Bronchial epithelial cell (primary cell): ENCODE data around the gene MED25. TPM values are rescaled to one million over a fixed set of nuclear protein-coding genes. Genes with fewer than 3 reads are reported as not detected.
A peak's percentile ranks its signal among the peaks of the same experiment; 100 is the strongest.

Experiments
- DNase-seq: peaks from one replicate; pipeline ENCODE4 v3.0.0-alpha.2; 2010; ENCODE audit warnings: low read depth
- FAIRE-seq: peaks from 2 replicates; lab custom pipeline; 2011; peaks lifted over from hg19 to GRCh38; lab: Jason Lieb, UNC
- H3K27me3 ChIP-seq: 2 replicates; pipeline ENCODE4 v1.5.1; 2011; ENCODE audit warnings: low read length; ENCODE audit not compliant: control insufficient read depth, insufficient read depth
- H3K36me3 ChIP-seq: 2 replicates; pipeline ENCODE4 v1.5.1; 2011; ENCODE audit warnings: low read length; ENCODE audit not compliant: control insufficient read depth, insufficient read depth
- H3K4me3 ChIP-seq: 2 replicates; pipeline ENCODE4 v1.5.1; 2011; ENCODE audit warnings: mild to moderate bottlenecking, low read depth, low read length, control low read depth
- total RNA-seq: library from RNA; depleted of rRNA; stranded (reverse); fragments of >200 nt; gene quantifications from 2 replicates; pipeline ENCODE4 v1.2.1, GENCODE V29; 2014
- TF ChIP-seq, protein P1 (sequence below): IDR thresholded peaks from 2 replicates; pipeline ENCODE4 v1.5.1; 2011; ENCODE audit warnings: mild to moderate bottlenecking, moderate library complexity, low read length, control low read depth, inconsistent platforms; ENCODE audit not compliant: insufficient read depth, severe bottlenecking

The MED25 gene
- total RNA-seq, 1 donor from 2014 or later, result 8.2 TPM

DNA sequence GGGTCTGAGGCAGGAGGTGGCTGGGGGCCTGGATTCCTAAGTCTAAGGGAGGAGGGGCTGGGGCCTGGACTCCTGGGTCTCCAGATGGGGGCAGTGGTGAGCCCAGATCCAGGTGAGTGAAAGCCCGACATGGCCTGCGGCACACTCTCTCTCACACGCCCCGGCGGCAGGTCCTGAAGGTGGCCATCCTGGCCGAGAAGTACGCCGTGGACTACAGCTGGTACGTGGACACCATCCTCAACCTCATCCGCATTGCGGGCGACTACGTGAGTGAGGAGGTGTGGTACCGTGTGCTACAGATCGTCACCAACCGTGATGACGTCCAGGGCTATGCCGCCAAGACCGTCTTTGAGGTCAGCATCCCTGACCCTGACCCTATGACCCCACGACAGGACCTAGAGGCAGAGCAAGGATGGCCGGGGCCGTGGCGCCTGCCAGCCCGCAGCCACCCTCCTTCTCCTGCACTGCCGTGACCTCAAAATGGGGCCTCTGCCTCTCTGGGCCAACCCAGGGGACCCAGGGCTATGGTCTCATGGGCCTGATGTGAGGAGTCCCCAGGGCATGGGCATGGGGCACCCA is 18.2 kb upstream of the MED25 start:
- FAIRE-seq (no peak), DNase-seq (no peak)
- no peak overlapping the region for H3K4me3 ChIP-seq
- H3K36me3 ChIP-seq, result peaks cover 42% of the 10 kb centered on the region
- TF ChIP-seq, protein P1, sequence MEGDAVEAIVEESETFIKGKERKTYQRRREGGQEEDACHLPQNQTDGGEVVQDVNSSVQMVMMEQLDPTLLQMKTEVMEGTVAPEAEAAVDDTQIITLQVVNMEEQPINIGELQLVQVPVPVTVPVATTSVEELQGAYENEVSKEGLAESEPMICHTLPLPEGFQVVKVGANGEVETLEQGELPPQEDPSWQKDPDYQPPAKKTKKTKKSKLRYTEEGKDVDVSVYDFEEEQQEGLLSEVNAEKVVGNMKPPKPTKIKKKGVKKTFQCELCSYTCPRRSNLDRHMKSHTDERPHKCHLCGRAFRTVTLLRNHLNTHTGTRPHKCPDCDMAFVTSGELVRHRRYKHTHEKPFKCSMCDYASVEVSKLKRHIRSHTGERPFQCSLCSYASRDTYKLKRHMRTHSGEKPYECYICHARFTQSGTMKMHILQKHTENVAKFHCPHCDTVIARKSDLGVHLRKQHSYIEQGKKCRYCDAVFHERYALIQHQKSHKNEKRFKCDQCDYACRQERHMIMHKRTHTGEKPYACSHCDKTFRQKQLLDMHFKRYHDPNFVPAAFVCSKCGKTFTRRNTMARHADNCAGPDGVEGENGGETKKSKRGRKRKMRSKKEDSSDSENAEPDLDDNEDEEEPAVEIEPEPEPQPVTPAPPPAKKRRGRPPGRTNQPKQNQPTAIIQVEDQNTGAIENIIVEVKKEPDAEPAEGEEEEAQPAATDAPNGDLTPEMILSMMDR, result no peak
- no peaks in the 10 kb centered on the region for H3K27me3 ChIP-seq

DNA sequence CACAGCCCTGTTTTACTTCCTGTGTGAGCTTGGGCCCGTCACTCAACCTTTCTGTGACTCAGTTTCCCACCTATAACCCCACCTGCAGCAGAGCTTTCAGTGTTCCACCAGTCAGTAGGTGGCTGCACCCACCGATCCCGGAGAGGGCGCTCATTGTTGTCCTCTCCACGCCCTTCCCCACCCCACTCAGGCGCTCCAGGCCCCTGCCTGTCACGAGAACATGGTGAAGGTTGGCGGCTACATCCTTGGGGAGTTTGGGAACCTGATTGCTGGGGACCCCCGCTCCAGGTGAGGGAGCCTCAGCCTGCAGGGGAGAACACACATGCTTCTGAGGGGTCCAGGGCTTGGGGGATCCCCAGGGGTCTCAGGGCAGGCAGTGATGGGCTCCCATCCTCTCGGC is 17.3 kb upstream of the MED25 start:
- FAIRE-seq (no peak), DNase-seq (no peak)
- H3K27me3 ChIP-seq, result no peaks in the 10 kb centered on the region
- TF ChIP-seq, protein P1, result no peak
- peaks cover 35% of the 10 kb centered on the region for H3K36me3 ChIP-seq
- H3K4me3 ChIP-seq, result no peak overlapping the region

DNA sequence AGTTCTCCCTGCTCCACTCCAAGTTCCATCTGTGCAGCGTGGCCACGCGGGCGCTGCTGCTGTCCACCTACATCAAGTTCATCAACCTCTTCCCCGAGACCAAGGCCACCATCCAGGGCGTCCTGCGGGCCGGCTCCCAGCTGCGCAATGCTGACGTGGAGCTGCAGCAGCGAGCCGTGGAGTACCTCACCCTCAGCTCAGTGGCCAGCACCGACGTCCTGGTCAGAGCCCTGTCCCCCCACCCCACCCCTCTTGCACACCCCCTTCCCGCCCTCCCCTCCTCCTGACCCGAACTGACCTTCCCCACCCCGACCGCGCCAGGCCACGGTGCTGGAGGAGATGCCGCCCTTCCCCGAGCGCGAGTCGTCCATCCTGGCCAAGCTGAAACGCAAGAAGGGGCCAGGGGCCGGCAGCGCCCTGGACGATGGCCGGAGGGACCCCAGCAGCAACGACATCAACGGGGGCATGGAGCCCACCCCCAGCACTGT is 16.6 kb upstream of the MED25 start:
- Histone ChIP-seq H3K27me3 (no peaks in the 10 kb centered on the region), H3K4me3 (no peak overlapping the region), H3K36me3 (peaks cover 31% of the 10 kb centered on the region)
- no peak for DNase-seq
- TF ChIP-seq, protein P1, result no peak
- no peak for FAIRE-seq

DNA sequence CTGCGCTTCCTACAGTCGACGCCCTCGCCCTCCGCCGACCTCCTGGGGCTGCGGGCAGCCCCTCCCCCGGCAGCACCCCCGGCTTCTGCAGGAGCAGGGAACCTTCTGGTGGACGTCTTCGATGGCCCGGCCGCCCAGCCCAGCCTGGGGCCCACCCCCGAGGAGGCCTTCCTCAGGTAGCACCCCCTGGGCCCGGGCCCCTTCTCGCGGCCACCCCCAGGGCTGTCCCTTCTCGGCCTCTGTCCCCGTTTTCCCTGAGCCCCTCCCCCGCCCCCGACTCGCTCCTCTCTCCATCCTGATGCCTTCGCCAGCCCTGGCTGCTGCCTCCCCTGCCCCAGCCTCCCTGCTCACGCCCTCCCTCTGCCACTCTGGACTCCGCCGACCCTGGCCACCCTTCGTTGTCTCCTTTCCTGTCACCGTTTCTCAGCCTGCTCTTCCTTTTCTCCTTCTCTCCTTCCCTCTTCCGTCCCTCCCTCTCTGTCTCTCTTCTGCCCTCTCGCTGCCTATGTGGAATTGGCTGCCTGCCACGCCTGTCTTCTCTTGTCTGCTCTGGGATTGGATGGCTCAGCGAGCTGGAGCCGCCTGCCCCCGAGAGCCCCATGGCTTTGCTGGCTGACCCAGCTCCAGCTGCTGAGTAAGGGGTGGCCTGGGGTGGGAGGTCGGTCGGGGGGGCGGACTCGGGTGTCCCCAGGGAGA is 16.0 kb upstream of the MED25 start:
- H3K4me3 ChIP-seq, result no peak overlapping the region
- FAIRE-seq (no peak), DNase-seq (no peak)
- peaks cover 28% of the 10 kb centered on the region for H3K36me3 ChIP-seq
- TF ChIP-seq, protein P1, result peak; percentile 6
- H3K27me3 ChIP-seq, result no peaks in the 10 kb centered on the region

DNA sequence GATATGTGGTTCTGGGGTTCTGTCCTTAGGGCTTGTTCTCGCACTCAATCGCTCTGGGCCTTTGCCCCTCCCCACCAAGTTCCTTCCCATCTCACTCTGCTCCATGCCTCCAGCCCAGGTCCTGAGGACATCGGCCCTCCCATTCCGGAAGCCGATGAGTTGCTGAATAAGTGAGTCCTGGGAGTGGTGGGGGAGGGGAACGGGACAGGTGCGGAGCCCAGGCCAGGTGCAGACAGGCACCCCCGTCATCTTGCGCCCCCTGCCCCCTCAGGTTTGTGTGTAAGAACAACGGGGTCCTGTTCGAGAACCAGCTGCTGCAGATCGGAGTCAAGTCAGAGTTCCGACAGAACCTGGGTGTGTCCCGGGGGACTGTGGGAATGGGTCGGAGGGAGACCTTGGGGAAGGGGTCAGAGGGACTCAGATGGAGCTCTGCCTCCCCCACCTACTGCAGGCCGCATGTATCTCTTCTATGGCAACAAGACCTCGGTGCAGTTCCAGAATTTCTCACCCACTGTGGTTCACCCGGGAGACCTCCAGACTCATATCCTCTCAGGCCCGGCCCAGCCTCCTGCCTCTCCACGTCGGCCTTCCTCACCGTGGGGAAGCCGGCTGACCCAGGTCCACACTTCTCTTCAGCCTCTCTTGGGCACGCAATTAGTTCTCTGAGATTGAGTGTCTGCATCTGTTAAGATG is 15.1 kb upstream of the MED25 start:
- Histone ChIP-seq H3K4me3 (no peak overlapping the region), H3K36me3 (peaks cover 27% of the 10 kb centered on the region), H3K27me3 (no peaks in the 10 kb centered on the region)
- FAIRE-seq (no peak), DNase-seq (no peak)
- TF ChIP-seq, protein P1, result no peak
